NT2/D1 (cell line): ENCODE measurements around the gene UBR4.

Experiments used
- DNase-seq: peaks from one replicate; pipeline ENCODE4 v3.0.0-alpha.2; 2011; ENCODE audit warnings: low read depth, low spot score
- H3K27me3 ChIP-seq: 2 replicates; pipeline ENCODE4 v1.6.0; 2011; ENCODE audit warnings: mild to moderate bottlenecking; ENCODE audit not compliant: insufficient read length, insufficient read depth
- H3K36me3 ChIP-seq: 2 replicates; pipeline ENCODE4 v1.6.1; 2011; ENCODE audit warnings: mild to moderate bottlenecking, low read length, mixed read lengths; ENCODE audit not compliant: insufficient read depth, insufficient read length
- H3K4me1 ChIP-seq: 2 replicates; pipeline ENCODE4 v1.5.1; 2011; ENCODE audit not compliant: insufficient read depth, insufficient read length
- H3K4me3 ChIP-seq: 2 replicates; pipeline ENCODE4 v1.5.1; 2011; ENCODE audit warnings: low read depth; ENCODE audit not compliant: insufficient read length
- H3K9ac ChIP-seq: 2 replicates; pipeline ENCODE4 v1.6.0; 2011; ENCODE audit warnings: low read depth; ENCODE audit not compliant: insufficient read length
- H3K9me3 ChIP-seq: 2 replicates; pipeline ENCODE4 v1.5.1; 2011; ENCODE audit warnings: mild to moderate bottlenecking, low read length; ENCODE audit not compliant: insufficient read depth
- SUZ12 ChIP-seq: IDR thresholded peaks from 2 replicates; pipeline ENCODE4 v1.6.1; 2011; ENCODE audit not compliant: insufficient read length, insufficient read depth; ENCODE audit errors: extremely low read depth
- YY1 ChIP-seq: IDR thresholded peaks from 2 replicates; pipeline ENCODE4 v1.6.1; 2011; ENCODE audit not compliant: insufficient read length, insufficient read depth
- ZNF274 ChIP-seq: IDR thresholded peaks from 2 replicates; pipeline ENCODE4 v1.6.1; 2011; ENCODE audit warnings: mild to moderate bottlenecking, low read depth, low read length

The UBR4 gene

GRCh38 chr1:19213580-19213979 lies 3.5 kb upstream of the UBR4 start:
- no peaks in the 10 kb centered on the region for H3K9me3 ChIP-seq
- no peaks in the 10 kb centered on the region for H3K4me1 ChIP-seq
- H3K36me3 ChIP-seq: peaks cover 58% of the 10 kb centered on the region
- H3K4me3 ChIP-seq: no peak overlapping the region
- no peak overlapping the region for H3K9ac ChIP-seq
- DNase-seq: no peak
- TF ChIP-seq YY1 (no peak), SUZ12 (no peak), ZNF274 (no peak)
- no peaks in the 10 kb centered on the region for H3K27me3 ChIP-seq

GRCh38 chr1:19212167-19212566 lies 2.1 kb upstream of the UBR4 start:
- H3K36me3 ChIP-seq: peaks cover 49% of the 10 kb centered on the region
- no peak for TF ChIP-seq YY1
- no peak for TF ChIP-seq ZNF274
- TF ChIP-seq SUZ12: no peak
- H3K4me3 ChIP-seq: no peak overlapping the region
- H3K9ac ChIP-seq: no peak overlapping the region
- no peaks in the 10 kb centered on the region for H3K27me3 ChIP-seq
- no peaks in the 10 kb centered on the region for H3K4me1 ChIP-seq
- H3K9me3 ChIP-seq: no peaks in the 10 kb centered on the region
- DNase-seq: no peak

- Histone ChIP-seq H3K4me3 (peak overlapping the region; percentile 91), H3K36me3 (peaks cover 40% of the 10 kb centered on the region), H3K9me3 (no peaks in the 10 kb centered on the region), H3K27me3 (no peaks in the 10 kb centered on the region), H3K9ac (peak overlapping the region; percentile 91), H3K4me1 (no peaks in the 10 kb centered on the region)
- no peak for TF ChIP-seq SUZ12
- TF ChIP-seq YY1: no peak
- no peak for TF ChIP-seq ZNF274
- no peak for DNase-seq
Measured at GRCh38 chr1:19210772-19211549, 895 bp upstream of the UBR4 start.

GRCh38 chr1:19209439-19209989 lies 552 bp downstream of the UBR4 start:
- Histone ChIP-seq H3K9me3 (no peaks in the 10 kb centered on the region), H3K4me1 (no peaks in the 10 kb centered on the region), H3K27me3 (no peaks in the 10 kb centered on the region), H3K4me3 (peak overlapping the region; percentile 91), H3K36me3 (peaks cover 39% of the 10 kb centered on the region), H3K9ac (peak overlapping the region; percentile 90)
- no peak for TF ChIP-seq ZNF274
- TF ChIP-seq YY1: no peak
- TF ChIP-seq SUZ12: no peak
- no peak for DNase-seq

- no peak for DNase-seq
- H3K9me3 ChIP-seq: no peaks in the 10 kb centered on the region
- H3K4me1 ChIP-seq: no peaks in the 10 kb centered on the region
- H3K36me3 ChIP-seq: peaks cover 33% of the 10 kb centered on the region
- peak overlapping the region; percentile 90 for H3K9ac ChIP-seq
- H3K4me3 ChIP-seq: peak overlapping the region; percentile 91
- no peak for TF ChIP-seq SUZ12
- no peak for TF ChIP-seq YY1
- no peak for TF ChIP-seq ZNF274
- no peaks in the 10 kb centered on the region for H3K27me3 ChIP-seq
Measured at GRCh38 chr1:19208710-19209438, 1.2 kb downstream of the UBR4 start.

GRCh38 chr1:19206947-19207346 lies 3.1 kb downstream of the UBR4 start:
- no peaks in the 10 kb centered on the region for H3K27me3 ChIP-seq
- no peaks in the 10 kb centered on the region for H3K4me1 ChIP-seq
- H3K36me3 ChIP-seq: peaks cover 17% of the 10 kb centered on the region
- TF ChIP-seq ZNF274 (no peak), YY1 (no peak)
- H3K4me3 ChIP-seq: no peak overlapping the region
- no peak for DNase-seq
- no peaks in the 10 kb centered on the region for H3K9me3 ChIP-seq
- H3K9ac ChIP-seq: no peak overlapping the region

GRCh38 chr1:19205845-19206244 lies 4.2 kb downstream of the UBR4 start:
- Histone ChIP-seq H3K36me3 (peaks cover 21% of the 10 kb centered on the region), H3K4me1 (no peaks in the 10 kb centered on the region), H3K27me3 (no peaks in the 10 kb centered on the region), H3K9me3 (no peaks in the 10 kb centered on the region), H3K4me3 (no peak overlapping the region), H3K9ac (no peak overlapping the region)
- no peak for TF ChIP-seq ZNF274
- no peak for TF ChIP-seq YY1
- TF ChIP-seq SUZ12: no peak
- no peak for DNase-seq
